HG03064 (cell line): Measurements from ENCODE around the gene TTYH2.

Experiments used
- ATAC-seq: cut with Tn5 transposase; IDR thresholded peaks from one replicate; pipeline ENCODE4 v1.9.1; 2021; ENCODE audit warnings: low read depth; ENCODE audit not compliant: unreplicated experiment

TTYH2 gene

DNA sequence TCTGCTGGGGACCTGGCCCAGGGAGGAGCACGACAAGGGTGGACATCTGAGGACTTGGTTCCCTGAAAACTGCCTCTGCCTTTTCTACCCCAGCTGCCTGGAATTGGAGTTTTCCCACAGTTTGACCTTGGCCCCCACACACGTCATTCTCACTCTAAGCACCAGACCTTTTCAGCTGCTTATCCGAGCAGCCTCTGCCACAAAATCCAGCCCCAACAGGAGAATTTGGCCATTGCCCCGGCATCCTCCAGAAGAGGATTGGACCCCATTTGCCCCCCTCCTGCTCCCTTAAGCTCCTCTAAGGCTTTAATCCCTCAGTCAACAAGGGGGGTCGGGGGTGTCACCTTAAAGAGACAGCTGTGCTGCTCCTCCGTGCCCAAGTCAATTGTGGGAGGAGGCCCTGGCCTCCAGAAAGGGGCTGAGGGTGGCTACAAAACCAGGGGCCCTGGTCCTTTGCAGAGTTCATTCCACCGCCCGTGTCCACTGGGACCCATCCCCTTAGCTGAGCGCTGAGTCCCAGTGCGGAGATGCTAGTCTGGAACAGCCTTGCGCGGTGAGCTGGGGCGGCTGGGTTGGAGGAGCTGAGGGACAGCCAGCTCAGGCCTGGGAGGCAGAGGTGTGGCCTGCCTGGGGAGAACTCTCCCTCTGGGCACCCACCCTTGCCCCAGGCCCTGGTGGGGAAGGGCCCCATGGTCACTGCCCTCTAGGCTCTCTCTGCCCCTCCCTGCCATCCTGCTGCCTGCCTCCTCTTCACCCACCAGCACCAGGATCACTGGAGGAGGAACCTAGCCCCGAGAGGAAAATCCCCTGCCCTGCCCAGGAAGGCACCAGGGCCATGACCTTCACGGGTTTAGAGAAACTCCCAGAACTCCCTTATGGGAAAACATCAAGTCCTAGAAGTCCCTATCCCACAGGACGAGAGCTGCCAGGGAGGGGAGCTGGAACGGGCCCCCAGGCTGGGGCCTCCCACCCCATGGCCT is 18.8 kb downstream of the TTYH2 start:
- ATAC-seq = no peak

DNA sequence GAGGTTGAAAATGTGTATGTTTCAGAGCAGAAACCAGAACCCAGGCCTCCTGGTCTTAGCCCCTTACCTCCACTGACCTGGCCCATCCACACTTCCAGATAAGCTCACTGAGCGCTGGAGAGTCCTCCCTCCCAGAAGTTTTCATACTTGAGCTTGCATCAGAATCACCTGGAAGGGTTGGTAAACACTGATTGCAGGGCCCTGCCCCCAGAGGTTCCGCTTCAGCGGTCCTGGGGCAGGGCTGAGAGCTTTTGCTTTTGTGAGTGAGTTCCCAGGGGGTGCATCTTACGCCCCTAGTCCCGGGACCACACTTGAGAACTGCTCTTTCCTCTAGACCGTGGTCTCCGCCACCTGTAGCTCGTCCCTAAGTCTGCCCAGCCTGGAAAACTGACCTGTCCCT is 20.6 kb downstream of the TTYH2 start:
- ATAC-seq = no peak

DNA sequence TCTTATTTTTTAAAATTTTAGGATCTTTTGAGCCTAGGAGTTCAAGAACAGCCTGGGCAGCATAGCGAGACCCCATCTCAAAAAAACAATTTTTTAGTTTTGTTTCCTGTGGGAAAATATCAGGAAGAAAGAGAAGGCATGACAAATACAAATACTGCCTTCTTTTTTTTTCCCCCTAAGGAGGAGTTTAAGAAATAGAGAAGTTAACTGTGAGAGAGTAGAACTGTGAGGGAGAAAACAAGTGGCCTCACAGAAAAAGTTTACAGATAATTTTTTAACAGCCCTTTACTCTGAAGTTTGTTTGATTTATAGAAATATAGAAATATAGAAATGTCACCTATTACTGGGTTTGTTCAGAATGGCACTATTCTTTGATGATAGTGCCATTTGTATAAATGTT is 21.1 kb downstream of the TTYH2 start:
- ATAC-seq = no peak

DNA sequence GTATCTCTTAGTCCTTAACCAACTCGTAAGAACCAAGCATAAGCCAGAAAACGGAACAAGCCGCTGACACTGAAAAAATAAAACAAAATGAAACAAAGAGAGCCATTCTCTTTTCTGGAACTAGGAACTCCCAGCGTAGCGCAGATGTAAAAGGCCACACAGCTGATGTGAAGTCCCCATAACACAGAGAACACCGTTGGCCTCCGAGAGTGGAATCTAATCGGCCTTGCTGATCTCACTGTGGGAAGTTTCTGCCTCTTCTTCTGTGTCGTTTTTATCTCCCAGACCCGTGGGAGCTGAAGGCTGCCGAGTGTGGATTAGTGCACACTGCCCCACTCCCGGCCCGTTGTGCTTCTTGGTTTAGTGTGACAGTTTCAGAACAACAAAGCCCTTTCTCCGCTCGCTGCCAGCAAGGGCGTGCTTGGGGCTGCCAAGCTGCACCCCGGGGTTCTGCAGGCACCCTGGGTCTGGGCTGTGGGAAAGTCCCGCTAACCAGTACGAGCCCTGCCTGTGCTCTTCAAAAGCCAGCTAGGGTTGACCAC is 21.7 kb downstream of the TTYH2 start:
- no peak for ATAC-seq

DNA sequence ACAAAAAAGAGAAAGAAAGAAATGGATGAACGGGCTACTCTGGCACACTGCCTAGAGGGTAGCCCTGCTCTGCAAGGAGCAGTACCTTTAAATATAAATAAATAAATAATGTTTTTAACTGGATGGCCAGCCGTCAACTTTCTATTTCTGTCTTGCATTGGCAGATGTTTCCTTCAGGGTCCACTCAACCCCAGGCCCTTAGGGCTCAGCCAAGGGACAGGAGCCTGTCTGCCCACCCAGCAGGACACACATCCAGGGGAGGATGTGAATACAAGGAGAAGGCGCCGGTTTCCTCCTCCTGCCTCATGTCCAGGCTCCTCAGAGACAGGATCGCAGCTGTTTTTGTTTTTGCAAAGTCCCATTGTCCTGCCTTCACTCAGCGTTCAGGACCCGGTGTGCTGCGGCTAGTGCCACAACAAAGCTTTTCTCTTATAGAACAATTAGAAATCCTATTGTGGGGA is 22.6 kb downstream of the TTYH2 start:
- ATAC-seq = no peak

DNA sequence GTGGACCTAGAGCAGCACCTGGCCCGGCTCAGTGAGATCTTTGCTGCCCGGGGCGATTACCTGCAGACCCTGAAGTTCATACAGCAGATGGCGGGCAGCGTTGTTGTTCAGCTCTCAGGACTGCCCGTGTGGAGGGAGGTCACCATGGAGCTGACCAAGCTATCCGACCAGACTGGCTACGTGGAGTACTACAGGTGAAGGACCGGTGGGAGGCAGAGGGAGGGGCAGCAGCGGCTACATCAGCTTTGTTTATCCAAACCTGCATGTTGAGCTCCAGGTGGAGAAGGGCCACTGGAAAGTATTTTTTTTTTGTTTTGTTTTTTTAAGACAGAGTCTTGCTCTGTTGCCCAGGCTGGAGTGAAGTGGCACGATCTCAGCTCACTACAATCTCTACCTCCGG is 23.9 kb downstream of the TTYH2 start:
- ATAC-seq = no peak

DNA sequence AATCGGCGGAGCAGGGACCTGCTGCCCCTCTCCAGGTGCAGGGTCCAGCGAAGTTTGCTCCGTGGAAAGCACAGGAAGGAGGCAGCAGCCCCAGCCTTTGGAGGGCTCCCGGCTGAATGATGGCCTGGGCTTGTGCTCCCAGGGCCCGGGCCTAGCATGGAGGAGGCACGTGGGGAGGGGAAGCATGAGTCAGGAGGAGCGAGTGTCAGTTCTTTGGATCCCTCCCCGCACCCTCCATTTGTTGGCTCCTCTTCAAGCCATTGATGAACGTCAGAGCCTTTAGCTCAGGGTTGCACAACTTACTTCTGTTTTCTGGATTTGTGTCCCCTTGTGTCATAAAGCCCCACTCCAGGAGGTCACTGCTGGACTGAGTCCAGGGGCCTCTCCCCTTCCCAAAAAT is 25.8 kb downstream of the TTYH2 start:
- no peak for ATAC-seq

DNA sequence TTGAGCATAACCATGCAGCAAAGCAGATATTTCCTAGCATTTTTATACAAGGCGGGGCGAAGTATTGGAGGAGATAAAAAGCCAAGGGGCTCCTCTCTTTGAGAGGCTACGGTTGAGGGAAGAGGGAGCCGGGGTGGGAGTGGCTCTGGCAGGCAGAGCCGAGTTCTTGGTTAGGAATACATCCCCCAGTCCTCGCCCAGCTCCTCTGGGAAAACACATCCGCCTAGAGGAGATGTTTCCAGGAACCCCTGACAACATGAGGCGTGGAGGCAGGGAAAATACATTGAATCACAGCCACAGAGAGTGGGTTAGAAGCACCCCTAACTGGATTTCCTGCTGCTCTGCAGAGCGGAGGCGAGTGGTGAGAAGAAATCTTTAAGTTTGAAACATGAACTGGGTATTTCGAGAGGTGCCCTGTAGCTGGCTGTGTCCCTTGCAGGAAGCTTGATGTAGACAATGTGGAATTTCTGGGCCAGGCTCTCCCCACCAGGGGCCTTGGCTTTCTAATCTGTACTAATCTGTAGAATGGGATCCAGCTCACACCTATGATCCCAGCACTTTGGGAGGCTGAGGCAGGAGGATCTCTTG is 27.3 kb downstream of the TTYH2 start:
- no peak for ATAC-seq

DNA sequence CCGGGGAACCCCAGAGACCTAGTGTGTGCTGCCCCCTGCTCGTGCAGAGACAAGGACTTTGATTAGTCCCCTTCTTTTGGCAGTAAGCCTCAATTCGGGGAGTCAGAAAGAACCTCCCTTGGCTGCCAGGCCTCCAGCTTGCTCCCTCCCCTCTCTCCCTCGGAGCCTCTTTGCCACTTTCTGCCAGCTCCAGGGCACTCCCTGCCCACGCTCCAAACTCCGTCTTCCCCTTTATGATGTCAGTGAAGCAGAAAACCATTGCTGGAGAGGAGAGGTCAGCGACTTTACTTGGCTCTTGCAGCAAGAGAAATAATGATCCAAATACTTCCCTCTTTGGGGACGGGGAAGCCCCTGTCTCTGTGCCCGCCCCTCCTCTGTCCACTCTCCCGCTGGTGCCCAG is 28.1 kb downstream of the TTYH2 start:
- no peak for ATAC-seq

DNA sequence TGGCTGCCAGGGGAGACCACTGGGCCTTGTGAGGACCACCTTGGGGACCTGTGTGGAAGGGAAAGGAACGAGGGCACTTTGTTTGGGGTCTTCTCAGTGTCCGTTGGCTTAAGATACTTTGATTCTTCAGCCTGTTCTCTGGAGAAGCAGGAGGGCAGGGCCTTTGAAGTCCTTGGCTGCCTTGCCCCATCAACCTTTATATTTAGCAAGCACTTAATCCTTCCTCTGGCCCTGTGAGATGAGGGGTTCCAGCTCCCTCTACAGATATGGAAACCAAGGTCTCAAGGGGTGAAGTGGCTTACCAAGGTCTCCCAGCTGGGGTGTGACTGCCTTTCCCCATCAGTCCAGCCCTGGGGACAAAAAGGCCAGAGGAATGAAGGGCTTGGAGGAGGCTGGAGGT is 28.5 kb downstream of the TTYH2 start:
- ATAC-seq = no peak

DNA sequence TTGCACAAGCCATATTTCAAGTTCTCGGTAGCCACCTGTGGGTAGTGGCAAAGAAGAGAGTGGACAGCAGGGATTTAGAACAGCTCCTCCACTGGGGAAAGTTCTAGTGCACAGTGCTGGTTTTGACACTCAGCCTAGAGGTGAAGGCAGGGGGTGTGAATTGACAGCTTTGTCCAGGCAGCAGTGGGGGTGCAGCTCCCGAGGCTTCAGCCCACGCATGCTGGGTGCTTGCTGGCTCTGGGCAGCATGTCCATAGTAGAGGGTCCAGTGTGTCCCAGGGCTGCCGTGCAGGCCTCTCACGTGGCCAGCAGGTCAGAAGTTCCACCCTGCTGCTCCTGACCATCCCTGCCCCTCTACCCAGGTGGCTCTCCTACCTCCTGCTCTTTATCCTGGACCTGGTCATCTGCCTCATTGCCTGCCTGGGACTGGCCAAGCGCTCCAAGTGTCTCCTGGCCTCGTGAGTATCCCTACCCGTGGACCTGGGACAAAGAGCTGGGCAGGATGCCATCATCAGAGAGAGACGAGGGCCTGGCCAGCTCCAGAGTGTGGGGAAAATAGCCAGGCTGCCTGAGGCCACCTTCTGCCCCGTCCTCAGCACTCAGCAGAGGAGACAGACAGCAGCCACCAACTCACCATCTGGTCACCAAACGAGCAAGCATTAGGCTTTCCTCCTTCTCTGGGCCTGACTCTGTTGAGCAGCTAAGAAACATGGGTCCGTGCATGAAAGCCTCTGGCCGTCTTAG is 29.8 kb downstream of the TTYH2 start:
- ATAC-seq = no peak

DNA sequence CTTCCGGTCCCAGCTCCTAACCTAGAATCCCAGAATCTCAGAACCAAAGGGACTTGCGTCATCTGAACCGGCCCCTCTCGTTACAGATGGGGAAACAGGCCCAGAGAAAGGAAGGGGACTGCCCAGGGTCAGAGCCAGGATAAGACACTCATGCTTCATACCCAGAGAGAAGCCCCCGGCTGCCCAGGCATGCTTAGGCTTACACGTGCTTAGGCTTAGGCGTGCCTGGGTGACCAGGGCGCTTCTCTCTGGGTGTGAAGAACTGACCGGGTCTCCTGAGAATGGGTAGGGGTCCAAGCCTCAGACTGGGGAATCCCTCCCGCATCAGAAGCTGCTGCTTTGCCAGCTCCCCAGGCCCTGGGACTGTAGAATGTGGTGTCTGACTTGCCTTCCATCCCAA is 30.8 kb downstream of the TTYH2 start:
- no peak for ATAC-seq

DNA sequence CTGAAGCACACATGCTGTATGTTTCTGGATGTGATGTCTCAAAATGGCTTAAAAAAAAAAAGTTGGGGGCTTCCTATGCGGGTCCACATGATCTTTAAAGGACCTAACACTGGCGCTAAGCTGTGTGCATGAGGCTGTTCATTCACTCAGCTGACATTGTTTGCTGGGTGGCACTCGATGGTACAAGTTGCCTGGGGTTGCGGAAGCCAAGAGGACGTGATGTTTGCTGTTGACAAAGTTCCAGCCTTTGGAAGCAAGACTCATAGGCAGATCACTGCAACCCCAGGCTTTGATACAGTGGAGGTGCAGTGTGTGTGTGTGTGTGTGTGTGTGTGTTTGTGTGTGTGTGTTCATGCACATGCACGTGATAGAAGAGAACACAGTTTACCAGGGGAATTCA is 31.2 kb downstream of the TTYH2 start:
- no peak for ATAC-seq

DNA sequence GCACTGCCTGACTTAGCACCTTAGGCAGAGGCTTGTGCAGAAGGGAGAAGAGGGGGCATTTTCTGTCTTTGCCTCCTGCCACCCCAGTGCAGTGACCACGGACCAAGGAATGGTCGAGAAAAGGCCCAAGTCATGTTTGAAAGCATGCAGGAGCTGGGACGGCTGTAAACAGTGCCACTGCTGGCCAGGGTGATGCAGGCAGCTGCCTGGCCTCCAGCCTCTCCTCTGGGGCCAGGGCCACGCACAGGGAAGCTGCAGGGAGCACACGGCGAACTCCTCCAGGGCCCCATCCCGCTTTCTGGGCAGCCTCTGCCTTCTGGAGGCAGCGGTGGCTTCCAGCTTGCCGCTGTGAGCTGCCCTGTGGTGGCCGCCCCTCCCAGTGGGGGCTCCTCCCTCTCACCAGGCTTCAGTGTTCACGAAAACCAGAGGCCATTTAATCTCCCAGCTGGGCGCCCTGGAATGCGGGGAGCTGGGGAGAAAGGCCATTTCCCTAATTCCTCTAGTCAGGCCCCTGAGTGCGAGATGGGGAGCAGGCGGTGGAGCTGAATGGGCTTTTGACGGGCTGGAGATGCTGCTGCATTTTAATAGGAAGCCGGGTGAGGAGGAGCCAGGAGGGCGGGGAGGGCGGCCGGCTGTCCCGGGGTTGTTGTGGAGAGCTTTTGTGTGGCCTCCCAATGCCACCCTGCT is 31.9 kb downstream of the TTYH2 start:
- no peak for ATAC-seq

DNA sequence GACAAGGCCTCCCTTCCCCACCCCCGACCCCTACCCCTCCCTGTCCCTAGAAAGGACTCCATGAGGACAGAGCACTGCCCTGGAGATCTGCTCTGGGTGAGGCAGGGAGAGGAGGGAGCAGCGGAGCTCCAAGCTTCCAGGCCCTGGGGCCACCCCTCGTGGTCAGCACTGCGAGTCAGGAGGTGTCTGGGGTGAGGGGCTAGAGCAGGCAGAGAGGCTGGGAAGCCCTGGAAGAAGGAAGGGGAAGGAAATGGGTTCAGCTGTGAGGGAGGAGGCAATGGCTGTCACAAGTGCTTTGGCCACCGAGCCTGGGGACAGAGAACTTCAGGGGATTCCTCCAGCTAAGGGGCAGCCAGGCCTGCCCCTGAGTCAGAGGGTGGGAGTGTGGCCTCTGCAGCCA is 32.5 kb downstream of the TTYH2 start:
- ATAC-seq = no peak

DNA sequence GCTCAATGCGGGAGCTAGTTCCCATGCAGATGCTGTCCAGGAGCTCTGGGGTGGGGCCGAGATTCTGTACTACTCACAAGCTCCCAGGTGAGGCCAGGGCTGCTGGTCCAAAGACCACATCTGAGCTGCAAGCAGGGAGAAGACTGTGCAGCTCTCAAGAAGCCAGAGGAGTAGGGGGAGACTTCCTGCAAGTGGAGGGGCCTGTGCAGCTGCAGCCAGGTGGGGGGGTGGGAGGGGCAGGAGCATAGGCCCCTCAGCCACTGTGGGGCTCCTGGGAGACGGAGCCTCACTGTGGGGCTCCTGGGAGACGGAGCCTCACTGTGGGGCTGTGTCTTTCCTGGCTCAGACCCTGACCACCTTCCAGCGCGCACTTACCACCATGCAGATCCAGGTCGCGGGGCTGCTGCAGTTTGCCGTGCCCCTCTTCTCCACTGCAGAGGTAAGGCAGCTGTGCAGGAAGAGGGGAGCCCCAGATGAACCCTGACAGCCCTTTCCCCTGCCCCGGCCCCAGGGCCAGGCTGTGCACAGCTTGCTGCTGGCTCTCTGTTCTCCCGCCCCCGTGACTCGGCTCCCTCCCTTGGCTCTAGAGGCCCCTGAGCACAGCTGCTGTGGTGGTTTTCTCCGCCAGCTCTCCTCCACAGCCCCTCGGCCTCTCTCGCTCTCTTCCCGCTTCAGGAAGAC is 36.4 kb downstream of the TTYH2 start:
- ATAC-seq = no peak

DNA sequence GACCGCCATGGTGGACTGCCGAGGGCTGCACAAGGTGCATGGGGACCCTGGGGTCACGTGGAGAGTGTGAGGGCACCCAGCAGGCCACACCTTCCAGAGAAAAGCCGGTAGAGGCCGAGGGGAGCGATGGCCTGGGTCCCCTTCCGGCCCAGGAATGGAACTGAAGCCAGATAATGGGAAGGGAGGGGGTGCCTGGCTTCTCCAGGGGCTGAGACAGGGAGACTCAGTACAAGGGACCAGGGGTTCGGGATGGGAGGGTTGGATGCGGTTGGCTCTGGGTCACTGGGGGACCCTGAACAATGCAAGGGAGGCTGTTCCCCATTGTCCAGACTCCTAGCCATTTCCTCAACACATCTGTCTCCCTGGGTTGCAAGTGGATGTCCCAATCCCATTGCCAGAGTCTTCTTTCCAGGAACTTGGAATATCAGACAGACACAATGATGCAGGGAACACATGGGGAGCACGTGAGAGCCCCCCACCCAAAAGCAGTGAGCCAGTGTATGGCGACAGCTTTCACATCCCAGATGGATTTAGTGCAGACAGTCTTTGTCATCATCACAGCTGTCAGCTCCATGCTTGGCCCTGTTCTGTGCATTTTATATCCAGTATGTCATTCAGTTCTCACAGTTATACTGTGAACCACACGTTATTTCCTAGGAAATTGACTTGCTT is 37.1 kb downstream of the TTYH2 start:
- no peak for ATAC-seq

DNA sequence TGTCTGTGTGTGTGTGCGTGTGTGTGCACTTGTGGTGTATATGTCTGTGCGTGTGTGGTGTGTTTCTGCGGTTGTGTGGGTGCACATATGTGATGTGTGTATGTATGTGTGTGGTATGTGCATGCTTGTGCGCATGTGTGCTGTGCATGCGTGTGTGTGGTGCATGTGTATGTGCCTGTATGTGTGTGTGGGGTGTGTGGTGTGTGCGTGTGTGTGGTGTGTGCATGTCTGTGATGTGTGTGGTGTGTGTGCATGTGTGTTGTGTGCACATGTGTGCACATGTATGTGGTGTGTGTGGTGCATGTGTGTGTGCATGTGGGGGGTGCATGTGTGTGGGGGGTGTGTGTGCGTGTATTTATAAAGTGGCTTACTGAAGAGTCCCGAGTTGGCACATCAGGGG is 37.7 kb downstream of the TTYH2 start:
- no peak for ATAC-seq

DNA sequence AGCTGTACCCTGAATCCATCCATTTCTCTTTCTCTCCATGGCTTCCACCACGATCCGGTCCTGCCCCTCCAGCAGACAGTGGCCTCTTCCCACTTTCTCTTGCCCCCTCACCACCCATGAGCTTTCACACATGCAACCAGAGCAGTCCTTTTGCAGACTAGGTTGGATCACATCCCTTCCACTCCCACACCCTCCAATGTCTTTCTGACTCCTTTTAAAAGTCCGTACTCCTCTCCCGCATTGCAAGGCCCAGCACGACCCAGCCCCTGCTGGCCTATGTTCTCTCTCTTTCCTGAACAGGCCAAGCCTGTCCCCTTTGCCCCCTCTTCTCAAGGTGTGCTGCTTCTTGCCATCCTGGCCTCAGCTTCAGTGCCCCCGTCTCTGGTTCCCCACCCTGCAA is 38.2 kb downstream of the TTYH2 start:
- no peak for ATAC-seq
